HEK293 (cell line): ENCODE measurements around the gene COX10.

Source experiments
- CTCF ChIP-seq: fragments of 450-650 bp; formaldehyde crosslinking; IDR thresholded peaks from 2 replicates; pipeline ENCODE4 v1.5.1; 2016; ENCODE audit warnings: missing biosample characterization, missing genetic modification characterization
- INSM2 ChIP-seq: fragments of 450-650 bp; formaldehyde crosslinking; IDR thresholded peaks from 2 replicates; pipeline ENCODE4 v1.5.1; 2016; ENCODE audit warnings: missing biosample characterization, missing genetic modification characterization
- KLF1 ChIP-seq: fragments of 450-650 bp; formaldehyde crosslinking; IDR thresholded peaks from 2 replicates; pipeline ENCODE4 v1.5.1; 2016; ENCODE audit warnings: missing biosample characterization, missing genetic modification characterization
- KLF7 ChIP-seq: fragments of 450-650 bp; formaldehyde crosslinking; IDR thresholded peaks from 2 replicates; pipeline ENCODE4 v1.5.1; 2016; ENCODE audit warnings: missing biosample characterization, missing genetic modification characterization, borderline replicate concordance
- OVOL3 ChIP-seq: fragments of 450-650 bp; formaldehyde crosslinking; IDR thresholded peaks from 2 replicates; pipeline ENCODE4 v1.5.1; 2016; ENCODE audit warnings: missing biosample characterization, missing genetic modification characterization
- PRDM4 ChIP-seq: fragments of 450-650 bp; formaldehyde crosslinking; IDR thresholded peaks from 2 replicates; pipeline ENCODE4 v1.5.1; 2017; ENCODE audit warnings: missing biosample characterization, missing genetic modification characterization
- TCF7L2 ChIP-seq: IDR thresholded peaks from 2 replicates; pipeline ENCODE4 v1.6.1; 2011; ENCODE audit warnings: low read depth, mild to moderate bottlenecking, inconsistent platforms, low read length, moderate library complexity, borderline replicate concordance
- TRIM28 ChIP-seq: IDR thresholded peaks from 2 replicates; pipeline ENCODE4 v1.6.1; 2011; ENCODE audit warnings: low read length, control low read depth, borderline replicate concordance
- TSHZ1 ChIP-seq: fragments of 450-650 bp; formaldehyde crosslinking; IDR thresholded peaks from 2 replicates; pipeline ENCODE4 v1.5.1; 2016; ENCODE audit warnings: missing biosample characterization, missing genetic modification characterization, borderline replicate concordance
- ZBTB11 ChIP-seq: fragments of 450-650 bp; formaldehyde crosslinking; conservative IDR thresholded peaks from 2 replicates; pipeline ENCODE4 v1.5.1; 2016; ENCODE audit warnings: low read depth, missing biosample characterization, missing genetic modification characterization
- ZBTB48 ChIP-seq: fragments of 450-650 bp; formaldehyde crosslinking; IDR thresholded peaks from 2 replicates; pipeline ENCODE4 v1.5.1; 2016; ENCODE audit warnings: missing biosample characterization, missing genetic modification characterization
- ZFP37 ChIP-seq: fragments of 450-650 bp; formaldehyde crosslinking; IDR thresholded peaks from 2 replicates; pipeline ENCODE4 v1.5.1; 2016; ENCODE audit warnings: missing biosample characterization, missing genetic modification characterization
- ZNF211 ChIP-seq: fragments of 450-650 bp; formaldehyde crosslinking; IDR thresholded peaks from 2 replicates; pipeline ENCODE4 v1.5.1; 2016; ENCODE audit warnings: low read depth, missing biosample characterization, missing genetic modification characterization
- ZNF26 ChIP-seq: fragments of 450-650 bp; formaldehyde crosslinking; IDR thresholded peaks from 2 replicates; pipeline ENCODE4 v1.5.1; 2016; ENCODE audit warnings: missing biosample characterization, missing genetic modification characterization
- ZNF302 ChIP-seq: fragments of 450-650 bp; formaldehyde crosslinking; IDR thresholded peaks from 2 replicates; pipeline ENCODE4 v1.5.1; 2016; ENCODE audit warnings: missing biosample characterization, missing genetic modification characterization, low read depth
- ZNF335 ChIP-seq: fragments of 450-650 bp; formaldehyde crosslinking; conservative IDR thresholded peaks from 2 replicates; pipeline ENCODE4 v1.5.1; 2016; ENCODE audit warnings: missing biosample characterization, missing genetic modification characterization
- ZNF362 ChIP-seq: fragments of 450-650 bp; formaldehyde crosslinking; IDR thresholded peaks from 2 replicates; pipeline ENCODE4 v1.5.1; 2016; ENCODE audit warnings: missing biosample characterization, missing genetic modification characterization
- ZNF600 ChIP-seq: fragments of 450-650 bp; formaldehyde crosslinking; IDR thresholded peaks from 2 replicates; pipeline ENCODE4 v1.5.1; 2016; ENCODE audit warnings: missing biosample characterization, missing genetic modification characterization

Gene COX10

GRCh38 chr17:14201021-14201987, 132.0 kb downstream of the COX10 start (continued):
- no peak for TF ChIP-seq TSHZ1
- peak; percentile 68; the same call in 1 of the 2 replicates for TF ChIP-seq TRIM28
- peak; percentile 72; the same call in 1 of the 2 replicates for TF ChIP-seq TCF7L2
- TF ChIP-seq PRDM4 (tag by site-specific recombination) = no peak
- TF ChIP-seq KLF7 (tag by site-specific recombination) = no peak
- no peak for TF ChIP-seq ZNF26 (tag by site-specific recombination)
- no peak for TF ChIP-seq ZNF362 (tag by site-specific recombination)
- no peak for TF ChIP-seq CTCF (tag by site-specific recombination)
- TF ChIP-seq ZNF335 (tag by site-specific recombination) = no peak
- TF ChIP-seq KLF1 = peak; percentile 65
- TF ChIP-seq ZNF302 (tag by site-specific recombination) = no peak
- no peak for TF ChIP-seq ZNF211 (tag by site-specific recombination)
- no peak for TF ChIP-seq ZBTB11 (tag by site-specific recombination)
- no peak for TF ChIP-seq INSM2 (tag by site-specific recombination)
- TF ChIP-seq OVOL3 (tag by site-specific recombination) = no peak
- TF ChIP-seq ZBTB48 (tag by site-specific recombination) = no peak
- no peak for TF ChIP-seq ZNF600 (tag by site-specific recombination)
- no peak for TF ChIP-seq ZFP37
